NCI-H1930 (cell line): ENCODE results near the gene SSX2IP.
"Not testable (repeated sequence)": the region's sequence is repeated elsewhere in the genome, so short reads cannot be mapped to it uniquely, and the experiment has no call there.

Experiments used
- DNase-seq, 2 experiments: peaks; one replicate each; lab custom pipeline; 2025; lab: John Stamatoyannopoulos, UW

SSX2IP gene

DNA sequence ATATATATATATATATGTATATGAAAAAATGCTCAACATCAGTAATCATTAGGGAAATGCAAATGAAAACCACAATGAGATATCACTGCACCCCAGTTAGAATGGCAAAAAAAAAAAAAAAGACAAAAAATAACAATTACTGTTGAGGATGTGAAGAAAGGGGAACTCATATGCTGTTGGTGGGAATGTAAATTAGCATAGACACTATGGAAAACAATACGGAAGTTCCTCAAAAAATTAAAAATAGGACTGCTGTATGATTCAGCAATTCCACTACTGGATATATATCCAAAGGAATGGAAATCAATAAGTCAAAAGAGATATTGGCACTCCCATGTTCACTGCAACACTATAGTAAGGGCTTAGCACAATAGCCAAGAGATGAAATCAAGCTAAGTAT, 74.5 kb downstream of the SSX2IP start:
- DNase-seq, result no peak

GRCh38 chr1:84613887-84614286, 76.4 kb downstream of the SSX2IP start:
- DNase-seq, result no peak

DNA sequence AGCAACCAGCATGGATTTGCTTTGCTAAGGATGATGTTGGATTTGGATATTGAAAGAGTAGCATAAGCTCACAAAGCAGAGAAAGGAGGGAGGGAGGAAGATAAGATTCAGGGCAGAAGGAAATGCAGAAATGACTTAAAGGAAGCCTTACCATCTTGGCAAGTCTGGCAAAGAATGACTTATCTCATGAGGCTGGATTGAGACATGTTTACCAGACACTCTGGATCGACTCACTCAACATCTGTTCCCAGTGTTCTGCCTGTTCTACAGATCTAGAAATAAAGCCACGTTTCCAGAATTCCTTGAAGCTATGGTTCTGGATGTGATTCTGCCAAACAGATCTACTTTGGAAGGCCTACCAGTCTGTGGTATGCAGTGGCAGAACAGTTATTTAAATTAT, 77.2 kb downstream of the SSX2IP start:
- no peak for DNase-seq

GRCh38 chr1:84611796-84612195, 78.5 kb downstream of the SSX2IP start:
- DNase-seq, result no peak

DNA sequence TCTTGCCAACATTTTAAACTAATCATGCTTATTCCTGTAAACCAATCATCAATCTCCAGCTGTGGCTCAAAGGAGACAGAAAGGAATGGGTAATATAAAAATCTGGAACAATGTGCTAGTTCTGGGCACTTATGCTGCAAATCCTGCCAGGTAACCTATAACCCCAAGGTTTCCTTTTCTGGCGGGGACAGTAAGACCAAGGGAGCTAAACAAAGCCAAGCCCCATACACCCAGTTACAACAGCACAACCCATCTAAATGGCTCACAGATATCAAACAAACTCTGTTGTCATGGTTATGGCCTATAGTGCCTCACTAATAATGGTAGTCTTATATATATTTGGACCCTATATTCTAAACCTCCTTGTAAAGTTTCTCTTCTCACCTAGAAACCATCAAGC, 79.2 kb downstream of the SSX2IP start:
- no peak for DNase-seq

DNA sequence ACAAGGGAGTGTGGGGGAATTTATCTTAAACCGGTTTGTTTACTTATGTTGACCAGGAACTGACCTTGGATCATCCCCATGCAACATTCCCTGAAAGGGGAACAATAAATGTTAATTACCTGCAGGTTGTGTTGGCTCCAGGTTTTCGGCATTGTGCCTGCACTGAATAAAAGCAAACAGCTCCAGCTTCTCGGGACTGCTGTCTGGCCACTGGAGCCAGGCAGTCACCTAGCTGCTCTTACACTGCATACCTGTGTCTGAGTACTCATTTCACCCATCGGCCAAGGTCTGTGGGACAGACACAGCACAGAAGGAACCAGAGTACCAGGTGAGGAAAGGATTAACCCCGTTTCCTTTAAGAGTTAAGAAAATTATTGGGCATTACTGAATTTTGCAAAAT, 83.3 kb downstream of the SSX2IP start:
- DNase-seq, result no peak

- no peak for DNase-seq
Observed at GRCh38 chr1:84605157-84605556, 85.1 kb downstream of the SSX2IP start.

- DNase-seq, result no peak
Observed at GRCh38 chr1:84603941-84604830, 86.1 kb downstream of the SSX2IP start.

GRCh38 chr1:84603223-84603622, 87.0 kb downstream of the SSX2IP start:
- no peak for DNase-seq

DNA sequence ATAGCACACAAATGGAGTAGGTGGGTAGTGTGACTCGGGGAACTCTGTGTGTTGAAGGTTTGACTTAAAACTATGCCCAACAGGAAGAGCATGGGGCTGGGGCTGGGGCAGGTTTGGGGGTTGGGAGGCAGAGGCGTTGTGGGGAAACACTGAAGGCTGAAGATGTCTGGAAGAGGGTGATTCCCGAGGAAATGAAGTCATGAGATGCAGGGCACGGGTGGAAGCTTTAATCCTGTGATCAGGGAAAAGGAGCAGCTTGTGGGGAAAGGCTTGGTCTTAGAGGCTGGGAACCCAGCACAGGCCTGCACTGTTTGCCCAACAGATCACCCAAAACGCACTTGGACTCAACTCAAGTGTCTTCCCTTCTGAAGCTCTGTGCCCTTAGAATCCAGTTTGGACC, 89.5 kb downstream of the SSX2IP start:
- DNase-seq, result no peak

- no peak for DNase-seq
Observed at GRCh38 chr1:84598846-84599741, 91.2 kb downstream of the SSX2IP start.

- DNase-seq, result no peak
Observed at GRCh38 chr1:84598418-84598817, 91.8 kb downstream of the SSX2IP start.

GRCh38 chr1:84597011-84597410, 93.2 kb downstream of the SSX2IP start:
- no peak for DNase-seq

GRCh38 chr1:84594959-84595358, 95.3 kb downstream of the SSX2IP start:
- DNase-seq, result not testable (repeated sequence)
